ENCODE measurements around the gene KLHL25. TPM values are rescaled to one million over a fixed set of nuclear protein-coding genes. Genes with fewer than 3 reads are reported as not detected.

Gene KLHL25
- total and polyA plus RNA-seq, 2 of the 8 experiments (the other 6 are each of a cell fraction or from before 2014, with no cell fraction given) = 16.5 to 22.0 TPM

GRCh38 chr15:85758655-85758978 is 36.1 kb downstream of the KLHL25 start (continued):
- no peak for TF ChIP-seq CTCF (IDR thresholded peaks at IDR 0.05; ENCODE audit: control extremely low read depth in 1 of 3, insufficient read depth in 1 of 3, low read depth in 1 of 3, low read length in 3 of 3)
- no peak for TF ChIP-seq SIRT6 (IDR thresholded peaks at IDR 0.05; ENCODE audit: low read length)
- TF ChIP-seq KDM5A (IDR thresholded peaks at IDR 0.05; ENCODE audit: low read length) = no peak
- no peak for TF ChIP-seq SIX5 (IDR thresholded peaks at IDR 0.05; ENCODE audit: low read depth, low read length)
